ENCODE data around the gene PALLD.

Gene PALLD

GRCh38 chr4:168501407-168501806, 4.6 kb downstream of the PALLD start:
- TF ChIP-seq MAX (IDR thresholded peaks at IDR 0.05; ENCODE audit: low read depth, low read length) (no peak), POLR2A (IDR thresholded peaks at IDR 0.05; ENCODE audit: extremely low read depth, insufficient read length) (no peak), MYC (IDR thresholded peaks at IDR 0.05; ENCODE audit: low read depth, low read length) (no peak)
- no peak for DNase-seq (ENCODE audit: low read depth)
- H3K4me3 ChIP-seq (ENCODE audit: low read depth, low read length), result no peak overlapping the region

GRCh38 chr4:168502861-168503260, 6.0 kb downstream of the PALLD start:
- no peak overlapping the region for H3K4me3 ChIP-seq (ENCODE audit: low read depth, low read length)
- no peak for DNase-seq (ENCODE audit: low read depth)
- TF ChIP-seq CTCF (IDR thresholded peaks at IDR 0.05; ENCODE audit: low read depth, low read length) (no peak), MAX (IDR thresholded peaks at IDR 0.05; ENCODE audit: low read depth, low read length) (no peak), POLR2A (IDR thresholded peaks at IDR 0.05; ENCODE audit: extremely low read depth, insufficient read length) (no peak), MYC (IDR thresholded peaks at IDR 0.05; ENCODE audit: low read depth, low read length) (no peak)

- peak; percentile 83 for DNase-seq (ENCODE audit: low read depth)
- no peak overlapping the region for H3K4me3 ChIP-seq (ENCODE audit: low read depth, low read length)
- TF ChIP-seq CTCF (IDR thresholded peaks at IDR 0.05; ENCODE audit: low read depth, low read length), result no peak
- no peak for TF ChIP-seq POLR2A (IDR thresholded peaks at IDR 0.05; ENCODE audit: extremely low read depth, insufficient read length)
- TF ChIP-seq MYC (IDR thresholded peaks at IDR 0.05; ENCODE audit: low read depth, low read length), result no peak
- no peak for TF ChIP-seq MAX (IDR thresholded peaks at IDR 0.05; ENCODE audit: low read depth, low read length)
These were observed 7.0 kb downstream of the PALLD start for GRCh38 chr4:168503652-168504362.

GRCh38 chr4:168504526-168504925, 7.7 kb downstream of the PALLD start:
- DNase-seq (ENCODE audit: low read depth), result no peak
- H3K4me3 ChIP-seq (ENCODE audit: low read depth, low read length), result no peak overlapping the region
- TF ChIP-seq CTCF (IDR thresholded peaks at IDR 0.05; ENCODE audit: low read depth, low read length) (no peak), MYC (IDR thresholded peaks at IDR 0.05; ENCODE audit: low read depth, low read length) (no peak), MAX (IDR thresholded peaks at IDR 0.05; ENCODE audit: low read depth, low read length) (no peak), POLR2A (IDR thresholded peaks at IDR 0.05; ENCODE audit: extremely low read depth, insufficient read length) (no peak)

- DNase-seq (ENCODE audit: low read depth), result peak; percentile 60
- H3K4me3 ChIP-seq (ENCODE audit: low read depth, low read length), result no peak overlapping the region
- no peak for TF ChIP-seq POLR2A (IDR thresholded peaks at IDR 0.05; ENCODE audit: extremely low read depth, insufficient read length)
- TF ChIP-seq CTCF (IDR thresholded peaks at IDR 0.05; ENCODE audit: low read depth, low read length), result no peak
These were observed 9.2 kb downstream of the PALLD start for GRCh38 chr4:168506014-168506413.

- no peak for DNase-seq (ENCODE audit: low read depth)
These were observed 10.4 kb downstream of the PALLD start for GRCh38 chr4:168507178-168507815.

More at GRCh38 chr4:168507178-168507815, 10.4 kb downstream of the PALLD start:
- H3K4me3 ChIP-seq (ENCODE audit: low read depth, low read length), result no peak overlapping the region
- no peak for TF ChIP-seq CTCF (IDR thresholded peaks at IDR 0.05; ENCODE audit: low read depth, low read length)
- TF ChIP-seq MYC (IDR thresholded peaks at IDR 0.05; ENCODE audit: low read depth, low read length), result no peak
- no peak for TF ChIP-seq MAX (IDR thresholded peaks at IDR 0.05; ENCODE audit: low read depth, low read length)
- no peak for TF ChIP-seq POLR2A (IDR thresholded peaks at IDR 0.05; ENCODE audit: extremely low read depth, insufficient read length)
